Stimulated activated CD4-positive, alpha-beta T cell treated with anti-CD3 and anti-CD28 coated beads, Interleukin-12 subunit alpha, Interleukin-12 subunit beta, amount 100 ng/mL, for 4 hours (primary cell): ENCODE measurements around the gene EFNA5.

Source experiments
- DNase-seq: peaks from one replicate; pipeline ENCODE4 v3.0.0-alpha.2; 2020

Gene EFNA5

GRCh38 chr5:107381189-107381856 lies 289.4 kb downstream of the EFNA5 start:
- no peak for DNase-seq

GRCh38 chr5:107380654-107381053 lies 290.1 kb downstream of the EFNA5 start:
- DNase-seq = no peak

GRCh38 chr5:107378218-107378899 lies 292.4 kb downstream of the EFNA5 start:
- DNase-seq = no peak

- no peak for DNase-seq
These were observed 293.5 kb downstream of the EFNA5 start for GRCh38 chr5:107377277-107377609.

- DNase-seq = no peak
These were observed 294.0 kb downstream of the EFNA5 start for GRCh38 chr5:107376546-107377276.

- DNase-seq = no peak
These were observed 297.0 kb downstream of the EFNA5 start for GRCh38 chr5:107373549-107374263.

- no peak for DNase-seq
These were observed 297.9 kb downstream of the EFNA5 start for GRCh38 chr5:107372723-107373450.

- DNase-seq = no peak
These were observed 300.3 kb downstream of the EFNA5 start for GRCh38 chr5:107370396-107370968.

- DNase-seq = no peak
These were observed 301.1 kb downstream of the EFNA5 start for GRCh38 chr5:107369622-107370021.

GRCh38 chr5:107368615-107369014 lies 302.1 kb downstream of the EFNA5 start:
- no peak for DNase-seq

GRCh38 chr5:107367939-107368338 lies 302.8 kb downstream of the EFNA5 start:
- no peak for DNase-seq

- DNase-seq = no peak
These were observed 303.3 kb downstream of the EFNA5 start for GRCh38 chr5:107367480-107367879.

GRCh38 chr5:107365320-107366109 lies 305.2 kb downstream of the EFNA5 start:
- no peak for DNase-seq

- no peak for DNase-seq
These were observed 306.1 kb downstream of the EFNA5 start for GRCh38 chr5:107364443-107365319.

- DNase-seq = no peak
These were observed 307.0 kb downstream of the EFNA5 start for GRCh38 chr5:107363768-107364167.

GRCh38 chr5:107361945-107362344 lies 308.8 kb downstream of the EFNA5 start:
- DNase-seq = no peak

- DNase-seq = no peak
These were observed 310.9 kb downstream of the EFNA5 start for GRCh38 chr5:107359916-107360234.

- no peak for DNase-seq
These were observed 311.5 kb downstream of the EFNA5 start for GRCh38 chr5:107359033-107359915.

- no peak for DNase-seq
These were observed 313.8 kb downstream of the EFNA5 start for GRCh38 chr5:107356891-107357290.

- no peak for DNase-seq
These were observed 318.2 kb downstream of the EFNA5 start for GRCh38 chr5:107352576-107352975.
